Mucosa of stomach (tissue), 1 donor: Measurements from ENCODE around the gene GALNTL6.
"Not testable (repeated sequence)": the region's sequence is repeated elsewhere in the genome, so short reads cannot be mapped to it uniquely, and the experiment has no call there.

Source experiments
- H3K27me3 ChIP-seq: one replicate; pipeline ENCODE4 v1.7.0; 2013; ENCODE audit warnings: mild to moderate bottlenecking, low read length; ENCODE audit not compliant: control insufficient read depth, insufficient read depth
- H3K36me3 ChIP-seq: one replicate; pipeline ENCODE4 v1.7.0; 2013; ENCODE audit warnings: low read length; ENCODE audit not compliant: control insufficient read depth, insufficient read depth
- H3K4me1 ChIP-seq: one replicate; pipeline ENCODE4 v1.7.0; 2013; ENCODE audit warnings: mild to moderate bottlenecking, low read length; ENCODE audit not compliant: control insufficient read depth, insufficient read depth
- H3K4me3 ChIP-seq: one replicate; pipeline ENCODE4 v1.7.0; 2013; ENCODE audit warnings: low read length
- H3K9ac ChIP-seq: one replicate; pipeline ENCODE4 v1.7.0; 2013; ENCODE audit warnings: mild to moderate bottlenecking, low read length, moderate library complexity
- H3K9me3 ChIP-seq: one replicate; pipeline ENCODE4 v1.7.0; 2013; ENCODE audit warnings: mild to moderate bottlenecking, low read length, moderate library complexity; ENCODE audit not compliant: control insufficient read depth
- donor health status: Pancreatic carcinoma.

GALNTL6 gene

DNA sequence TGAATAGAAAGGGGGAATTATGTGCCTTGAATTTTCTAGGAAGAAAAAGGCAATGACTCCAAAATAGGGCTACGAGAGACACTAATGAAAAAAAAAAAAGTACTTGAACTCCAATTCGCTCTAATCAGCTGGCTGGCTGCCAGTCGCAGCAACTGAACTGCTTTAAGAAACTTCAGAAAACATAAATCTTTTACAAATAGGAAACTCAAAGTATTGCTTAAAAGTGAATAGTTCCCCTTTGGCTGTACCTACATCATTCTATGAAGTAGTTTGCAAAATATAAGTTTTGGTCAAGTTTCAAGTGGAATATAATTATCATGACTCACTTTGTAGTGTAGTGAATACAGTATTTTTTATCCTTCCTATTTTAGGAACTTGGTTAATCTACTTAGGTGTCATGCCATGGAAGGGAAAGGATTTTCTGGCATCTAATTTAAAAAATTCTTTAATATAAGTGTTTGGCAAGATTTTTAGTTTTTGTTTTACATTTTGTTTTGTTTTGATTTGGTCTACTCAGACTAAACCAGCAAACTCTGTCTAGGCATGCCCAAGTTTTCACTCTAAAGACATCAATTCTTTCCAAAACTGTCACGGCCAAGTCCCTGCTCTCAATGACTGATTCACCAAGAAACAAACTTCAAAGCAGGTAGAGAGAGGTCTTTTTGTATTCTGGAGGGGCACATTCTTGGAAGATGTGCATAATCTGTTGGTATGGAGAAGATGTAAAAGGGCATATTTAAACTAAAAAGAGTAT lies 973.0 kb downstream of the GALNTL6 start:
- H3K36me3 ChIP-seq = no peaks in the 10 kb centered on the region
- H3K9ac ChIP-seq = no peak overlapping the region
- H3K9me3 ChIP-seq = no peaks in the 10 kb centered on the region
- H3K4me3 ChIP-seq = no peak overlapping the region
- no peaks in the 10 kb centered on the region for H3K27me3 ChIP-seq
- no peaks in the 10 kb centered on the region for H3K4me1 ChIP-seq

DNA sequence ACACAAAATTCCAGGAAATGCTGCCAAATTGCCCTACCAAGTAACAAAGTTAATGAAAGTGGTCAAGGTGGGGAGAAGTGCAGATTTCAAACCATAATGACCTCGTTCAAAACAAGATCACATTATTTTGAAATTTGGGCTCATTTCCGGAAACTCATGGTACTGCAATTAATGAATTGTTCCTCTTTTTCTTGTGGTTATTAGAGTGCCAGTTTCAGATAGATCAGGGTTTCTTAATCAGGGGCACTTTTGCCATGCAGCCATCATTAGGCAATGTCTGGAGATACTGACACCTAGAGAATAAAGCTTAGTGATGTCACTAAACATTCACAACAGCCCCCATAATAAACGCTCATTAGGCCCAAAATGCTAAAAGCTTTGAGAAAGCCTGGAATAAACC lies 973.9 kb downstream of the GALNTL6 start:
- H3K4me1 ChIP-seq = no peaks in the 10 kb centered on the region
- H3K27me3 ChIP-seq = no peaks in the 10 kb centered on the region
- no peaks in the 10 kb centered on the region for H3K36me3 ChIP-seq
- no peaks in the 10 kb centered on the region for H3K9me3 ChIP-seq
- no peak overlapping the region for H3K4me3 ChIP-seq
- no peak overlapping the region for H3K9ac ChIP-seq

DNA sequence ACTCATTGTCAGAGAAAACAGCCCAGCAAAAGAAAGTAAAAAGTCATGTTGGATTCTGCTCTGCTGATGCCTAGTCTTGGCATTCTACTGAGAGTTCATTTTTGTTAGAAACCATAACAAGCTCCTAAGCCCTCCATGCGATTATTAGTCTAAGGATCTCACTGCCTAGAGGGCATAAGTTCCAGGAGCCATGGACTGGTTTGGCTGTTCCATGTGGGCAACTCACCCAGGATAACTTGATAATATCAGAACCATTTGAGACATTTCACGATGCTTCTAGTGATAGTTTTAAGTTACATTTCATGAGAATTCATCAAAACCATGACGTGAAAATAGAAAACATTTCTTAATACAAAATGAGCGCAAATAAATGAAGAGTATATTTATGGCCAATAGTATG lies 978.6 kb downstream of the GALNTL6 start:
- H3K4me1 ChIP-seq = no peaks in the 10 kb centered on the region
- no peaks in the 10 kb centered on the region for H3K36me3 ChIP-seq
- no peaks in the 10 kb centered on the region for H3K27me3 ChIP-seq
- no peaks in the 10 kb centered on the region for H3K9me3 ChIP-seq
- H3K9ac ChIP-seq = no peak overlapping the region
- H3K4me3 ChIP-seq = no peak overlapping the region

DNA sequence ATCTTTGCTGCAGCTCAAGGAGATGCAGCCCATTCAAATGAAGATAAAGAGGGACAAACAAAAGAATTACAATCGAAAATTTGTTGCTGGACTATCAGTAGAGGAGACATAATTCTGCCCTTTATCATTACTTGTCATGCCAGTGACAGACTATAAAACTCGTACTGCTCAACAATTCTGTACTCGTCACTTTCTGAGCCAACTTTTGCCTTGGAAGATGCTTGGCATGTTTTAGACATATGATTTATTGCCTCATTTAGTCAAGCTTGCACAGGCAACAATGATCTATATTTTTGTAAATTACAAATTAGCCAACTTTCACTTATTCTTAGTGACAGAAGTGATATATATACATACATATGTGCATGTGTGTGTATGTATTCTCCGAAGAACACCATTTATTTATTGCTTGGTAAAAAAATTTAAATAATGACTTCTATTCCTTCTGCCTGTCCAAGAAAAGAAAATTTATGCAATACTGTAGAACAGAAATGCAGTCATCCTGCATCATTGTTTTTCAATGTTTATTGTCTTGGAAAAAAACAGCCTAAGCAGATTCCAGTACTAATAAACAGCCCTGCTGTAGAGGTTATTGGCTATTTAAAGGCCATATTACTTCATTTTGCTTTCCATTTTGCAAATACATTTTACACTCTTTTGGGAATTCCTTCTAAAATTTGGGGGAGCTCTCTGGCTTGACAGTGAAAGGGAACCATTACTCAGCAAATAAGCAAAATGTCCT lies 980.5 kb downstream of the GALNTL6 start:
- Histone ChIP-seq H3K27me3 (no peaks in the 10 kb centered on the region), H3K4me3 (no peak overlapping the region), H3K36me3 (no peaks in the 10 kb centered on the region), H3K4me1 (no peaks in the 10 kb centered on the region), H3K9ac (no peak overlapping the region), H3K9me3 (no peaks in the 10 kb centered on the region)

GRCh38 chr4:172794307-172794703 lies 981.1 kb downstream of the GALNTL6 start:
- Histone ChIP-seq H3K9ac (no peak overlapping the region), H3K27me3 (no peaks in the 10 kb centered on the region), H3K4me1 (no peaks in the 10 kb centered on the region), H3K36me3 (no peaks in the 10 kb centered on the region), H3K9me3 (no peaks in the 10 kb centered on the region), H3K4me3 (no peak overlapping the region)

- not testable (repeated sequence) for H3K4me1 ChIP-seq, H3K4me3 ChIP-seq, H3K36me3 ChIP-seq, H3K9ac ChIP-seq, H3K9me3 ChIP-seq, H3K27me3 ChIP-seq
Measured at GRCh38 chr4:172797281-172797680, 984.1 kb downstream of the GALNTL6 start.

- no peaks in the 10 kb centered on the region for H3K27me3 ChIP-seq
- H3K9ac ChIP-seq = no peak overlapping the region
- H3K4me3 ChIP-seq = no peak overlapping the region
- H3K4me1 ChIP-seq = no peaks in the 10 kb centered on the region
- H3K36me3 ChIP-seq = no peaks in the 10 kb centered on the region
- H3K9me3 ChIP-seq = no peaks in the 10 kb centered on the region
Measured at GRCh38 chr4:172802032-172802431, 988.8 kb downstream of the GALNTL6 start.

- no peak overlapping the region for H3K4me3 ChIP-seq
- H3K9ac ChIP-seq = no peak overlapping the region
- no peaks in the 10 kb centered on the region for H3K4me1 ChIP-seq
Measured at GRCh38 chr4:172806841-172807240, 993.6 kb downstream of the GALNTL6 start.

GRCh38 chr4:172808196-172808595 lies 995.0 kb downstream of the GALNTL6 start:
- no peak overlapping the region for H3K4me3 ChIP-seq
- no peaks in the 10 kb centered on the region for H3K9me3 ChIP-seq
- H3K9ac ChIP-seq = no peak overlapping the region
- H3K4me1 ChIP-seq = no peaks in the 10 kb centered on the region
- no peaks in the 10 kb centered on the region for H3K36me3 ChIP-seq
- no peaks in the 10 kb centered on the region for H3K27me3 ChIP-seq

More at GRCh38 chr4:172806841-172807240, 993.6 kb downstream of the GALNTL6 start:
- Histone ChIP-seq H3K9me3 (no peaks in the 10 kb centered on the region), H3K36me3 (no peaks in the 10 kb centered on the region), H3K27me3 (no peaks in the 10 kb centered on the region)

DNA sequence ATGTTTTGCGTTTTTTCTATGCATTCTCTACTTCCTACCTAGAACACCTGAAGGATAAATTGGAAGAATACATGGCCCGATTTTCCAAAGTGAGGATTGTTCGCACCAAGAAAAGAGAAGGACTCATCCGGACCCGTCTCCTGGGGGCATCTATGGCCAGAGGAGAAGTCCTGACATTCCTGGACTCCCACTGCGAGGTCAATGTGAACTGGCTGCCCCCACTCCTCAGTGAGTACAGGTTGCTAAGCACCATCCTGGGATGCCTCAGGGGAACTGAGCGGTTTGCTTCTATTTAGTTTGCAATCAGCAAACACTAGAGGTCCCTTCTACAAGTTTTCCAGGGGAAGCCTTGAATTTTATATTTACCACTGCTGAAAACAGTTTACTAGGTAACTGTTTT lies 996.1 kb downstream of the GALNTL6 start:
- no peak overlapping the region for H3K4me3 ChIP-seq
- H3K9ac ChIP-seq = no peak overlapping the region
- no peaks in the 10 kb centered on the region for H3K27me3 ChIP-seq
- H3K36me3 ChIP-seq = no peaks in the 10 kb centered on the region
- no peaks in the 10 kb centered on the region for H3K9me3 ChIP-seq
- no peaks in the 10 kb centered on the region for H3K4me1 ChIP-seq

- H3K9ac ChIP-seq = no peak overlapping the region
- H3K4me1 ChIP-seq = peaks cover 5% of the 10 kb centered on the region
- no peak overlapping the region for H3K4me3 ChIP-seq
- no peaks in the 10 kb centered on the region for H3K9me3 ChIP-seq
- no peaks in the 10 kb centered on the region for H3K36me3 ChIP-seq
- no peaks in the 10 kb centered on the region for H3K27me3 ChIP-seq
Measured at GRCh38 chr4:172813359-172813923, 1000.2 kb downstream of the GALNTL6 start.

- Histone ChIP-seq H3K4me1 (peaks cover 5% of the 10 kb centered on the region), H3K27me3 (no peaks in the 10 kb centered on the region), H3K9ac (no peak overlapping the region), H3K9me3 (no peaks in the 10 kb centered on the region), H3K4me3 (no peak overlapping the region), H3K36me3 (no peaks in the 10 kb centered on the region)
Measured at GRCh38 chr4:172815499-172816164, 1002.4 kb downstream of the GALNTL6 start.
